T-helper 2 cell treated with Interferon-gamma antibody and Interleukin-4, amounts not matched to agents 100 ng/mL and 5 ng/mL, for 36 hours (primary cell): ENCODE measurements around the gene NCKIPSD. TPM values are rescaled to one million over a fixed set of nuclear protein-coding genes. Genes with fewer than 3 reads are reported as not detected.

Experiments used
- intact Hi-C: fragments of 100-400 bp; cut with micrococcal nuclease; formaldehyde crosslinking; loops from one replicate; pipeline ENCODE4 v1.15.1; 2023
- total RNA-seq: library from RNA; stranded (reverse); gene quantifications from 2 replicates; pipeline ENCODE4 v1.2.3, GENCODE V29; 2022

The NCKIPSD gene
- total RNA-seq, 1 donor from 2014 or later: 37.8 TPM

DNA sequence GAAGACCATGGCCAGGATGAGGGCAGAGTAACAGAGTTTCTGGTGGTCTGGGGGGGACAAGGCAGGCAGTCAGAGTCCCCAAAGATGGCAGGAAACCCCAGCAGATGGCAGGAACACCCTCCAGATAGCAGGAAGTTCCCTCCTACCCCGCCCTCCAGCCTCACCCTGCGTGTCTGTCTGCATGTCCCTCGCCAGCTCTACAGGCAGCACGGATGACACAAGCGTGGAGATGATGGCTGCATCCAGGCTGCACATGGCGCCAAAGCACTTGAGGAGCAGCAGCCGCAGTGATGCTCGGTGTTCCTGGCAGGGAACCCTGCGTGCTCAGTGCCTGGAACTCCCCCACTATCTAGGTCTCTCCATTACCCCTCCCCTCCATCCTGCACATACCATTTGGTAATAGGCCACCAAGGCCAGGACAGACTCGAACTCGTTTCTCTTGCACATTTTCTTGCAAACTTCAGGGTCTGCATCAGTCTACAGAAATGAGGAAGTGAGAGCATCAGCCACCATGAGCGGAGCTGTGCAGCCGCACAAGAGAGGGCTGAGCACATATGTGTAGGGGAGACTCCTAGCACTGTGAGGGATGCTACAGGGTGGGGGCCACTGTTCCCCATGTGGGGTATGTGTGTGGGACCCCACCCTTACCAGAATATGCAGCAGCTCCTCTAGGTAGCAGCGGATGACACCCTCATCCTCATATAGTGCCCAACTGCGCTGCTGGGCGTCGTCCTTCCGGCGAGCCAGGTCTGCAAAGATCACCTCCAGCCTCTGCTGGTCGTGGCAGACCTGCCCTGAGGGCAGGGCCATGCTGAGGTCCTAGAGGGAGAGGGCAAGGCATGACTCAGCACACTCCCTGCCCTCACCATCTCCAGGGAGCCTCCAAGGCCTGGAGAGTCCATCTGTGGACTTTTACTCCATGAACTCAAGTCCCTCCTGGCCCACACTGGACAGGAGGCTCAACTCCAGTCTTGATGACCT is 6.0 kb downstream of the NCKIPSD start:
- intact Hi-C loops: no loop called here

DNA sequence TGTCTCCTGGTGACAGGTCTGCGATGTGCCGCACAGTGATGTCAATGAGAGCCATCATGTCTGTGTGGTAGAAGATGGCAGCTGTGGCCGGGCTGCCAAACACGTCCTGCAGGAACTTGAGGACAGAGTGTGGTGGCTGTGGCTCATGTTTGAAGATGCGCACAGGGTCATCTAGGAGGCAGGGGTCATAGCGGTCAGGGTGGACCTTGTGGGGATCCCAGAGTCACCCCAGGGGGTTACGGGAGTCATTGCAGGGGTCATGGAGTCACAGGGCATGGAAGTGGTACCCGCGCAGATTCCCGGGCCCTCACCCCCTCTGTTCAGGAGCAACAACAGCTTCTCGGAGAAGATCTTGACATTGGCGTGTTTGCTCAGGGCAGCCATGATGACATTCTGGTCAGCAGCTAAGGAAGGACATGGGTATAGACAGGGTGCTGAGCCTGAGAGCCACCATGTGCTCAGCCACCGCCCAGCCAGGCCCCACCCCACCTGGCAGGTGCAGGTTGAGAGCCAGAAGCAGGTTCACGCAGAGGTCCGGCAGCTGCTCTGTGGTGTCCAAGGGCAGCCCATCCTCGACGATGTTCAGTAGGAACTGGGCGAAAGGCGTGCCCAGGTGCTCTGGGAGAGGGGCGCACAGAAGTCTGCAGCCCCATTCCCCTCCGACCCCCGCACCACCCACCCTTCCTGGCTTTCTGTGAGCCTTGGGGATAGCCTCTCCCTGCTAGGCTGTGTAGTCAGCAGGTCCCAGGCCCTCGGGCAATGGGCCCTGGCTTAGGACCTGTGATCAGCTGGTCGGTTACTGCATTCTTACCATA is 6.9 kb downstream of the NCKIPSD start:
- intact Hi-C loops: no loop called here

GRCh38 chr3:48678056-48678455 is 7.7 kb downstream of the NCKIPSD start:
- intact Hi-C loops: no loop called here

- intact Hi-C loops: no loop called here
Measured at GRCh38 chr3:48674505-48674904, 11.2 kb downstream of the NCKIPSD start.

DNA sequence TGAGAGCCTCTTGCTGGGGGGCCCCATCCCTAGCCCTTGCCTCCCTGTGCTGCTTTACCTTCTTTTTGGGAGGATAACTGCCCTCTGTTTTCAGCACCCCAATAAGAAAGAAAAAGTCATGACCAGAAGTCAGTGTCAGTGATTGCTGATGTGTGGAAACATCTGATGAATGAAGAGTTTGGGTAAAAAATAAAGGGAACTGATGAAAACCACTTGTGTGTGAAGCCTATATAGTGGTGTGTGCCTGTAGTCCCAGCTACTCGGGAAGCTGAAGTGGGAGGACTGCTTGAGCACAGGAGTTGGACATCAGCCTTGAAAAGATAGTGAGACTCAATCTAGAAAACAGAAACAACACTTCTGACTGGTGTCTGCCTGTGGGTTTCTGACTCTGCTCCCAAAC is 13.2 kb downstream of the NCKIPSD start:
- intact Hi-C loops: no loop called here

GRCh38 chr3:48664929-48665328 is 20.8 kb downstream of the NCKIPSD start:
- intact Hi-C loops: loop anchor here (2.0 kb wide), 1 partner anchor 20 kb away; the partner anchor contains the start of gene NCKIPSD

GRCh38 chr3:48664313-48664644 is 21.4 kb downstream of the NCKIPSD start:
- intact Hi-C loops: loop anchor here (2.0 kb wide), 1 partner anchor 21 kb away; the partner anchor contains the start of gene NCKIPSD

GRCh38 chr3:48663489-48664312 is 22.0 kb downstream of the NCKIPSD start:
- intact Hi-C loops: loop anchor here (2.0 kb wide), 2 partner anchors 21 to 53 kb away; partner anchors contain the start of genes IP6K2 and NCKIPSD

DNA sequence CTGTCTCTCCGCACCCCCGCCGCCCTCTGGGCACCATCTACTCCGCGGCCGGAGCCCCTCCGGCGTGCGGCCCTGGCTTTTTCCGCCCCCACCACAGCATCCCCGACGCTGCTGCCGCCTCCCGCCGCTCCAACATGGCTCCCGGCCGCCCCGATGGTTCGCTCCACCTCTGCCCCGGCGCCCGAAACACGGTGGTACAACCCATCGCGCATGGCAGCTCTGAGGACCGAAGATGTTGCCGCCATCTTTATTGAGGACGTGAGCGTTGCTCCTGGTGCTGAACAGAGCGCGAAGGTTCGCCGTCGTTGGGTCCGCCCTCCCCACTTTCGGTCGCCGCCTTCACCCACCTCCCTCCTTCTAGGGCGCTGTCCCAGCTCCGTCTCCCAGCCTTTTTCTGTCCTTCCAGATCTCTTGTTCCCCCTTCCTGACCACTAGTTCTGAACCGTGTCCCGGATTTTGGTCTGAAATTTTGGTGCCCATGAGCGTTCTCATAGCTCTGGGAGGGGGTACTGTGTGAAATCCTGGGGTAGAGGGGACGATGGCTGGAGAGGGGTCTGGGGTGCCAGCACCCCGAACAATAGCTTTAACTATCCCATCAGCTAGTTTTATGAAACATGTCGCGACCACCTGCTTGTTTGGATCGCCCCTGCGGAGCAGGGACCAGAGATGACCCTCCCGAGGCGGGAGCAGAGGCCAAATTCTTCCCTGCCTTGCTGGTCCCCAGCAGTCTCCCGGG is 22.8 kb downstream of the NCKIPSD start, which contains the start of gene CELSR3:
CELSR3 (minus strand) TSS at position 134 of the 736 bp plus-strand sequence. CDS start 252 bp downstream, outside the sequence.
- intact Hi-C loops: loop anchor here (2.0 kb wide), 1 partner anchor 54 kb away; the partner anchor contains the start of gene IP6K2

- intact Hi-C loops: loop anchor here (2.0 kb wide), 1 partner anchor 55 kb away; the partner anchor contains the start of gene IP6K2
Measured at GRCh38 chr3:48662145-48662752, 23.5 kb downstream of the NCKIPSD start.

DNA sequence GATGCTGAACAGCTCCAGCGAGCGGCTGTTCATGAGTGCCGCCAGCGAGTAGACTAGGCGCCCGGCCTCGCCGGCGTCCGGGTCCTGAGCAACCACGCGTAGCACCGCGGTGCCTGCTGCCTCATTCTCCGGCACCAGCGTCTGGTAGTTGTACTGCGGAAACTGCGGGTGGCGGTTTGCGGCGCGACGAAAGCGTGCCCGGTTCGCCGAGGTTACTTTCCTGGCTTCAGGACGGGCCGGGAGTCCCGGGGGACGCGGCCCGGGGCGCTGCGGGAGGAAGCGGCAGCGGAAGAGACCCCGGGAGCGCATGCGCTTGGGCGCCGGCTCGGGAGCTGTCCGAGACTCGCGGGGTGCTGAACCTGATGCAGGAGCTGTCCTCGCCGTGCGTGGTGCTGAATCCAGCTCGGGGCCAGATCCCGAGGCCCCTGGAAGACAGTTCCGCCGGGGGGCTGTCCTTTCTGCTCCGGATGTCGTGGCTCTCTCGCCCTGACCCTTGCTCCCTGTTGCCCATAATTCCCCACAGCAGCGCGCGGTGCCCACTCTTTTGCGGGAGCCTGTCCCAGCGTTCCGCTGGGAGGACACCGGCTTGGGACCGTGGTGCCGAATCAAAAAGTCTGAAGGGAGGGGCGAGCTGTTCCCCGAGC is 24.1 kb downstream of the NCKIPSD start:
- intact Hi-C loops: loop anchor here (2.0 kb wide), 1 partner anchor 55 kb away; the partner anchor contains the start of gene IP6K2

DNA sequence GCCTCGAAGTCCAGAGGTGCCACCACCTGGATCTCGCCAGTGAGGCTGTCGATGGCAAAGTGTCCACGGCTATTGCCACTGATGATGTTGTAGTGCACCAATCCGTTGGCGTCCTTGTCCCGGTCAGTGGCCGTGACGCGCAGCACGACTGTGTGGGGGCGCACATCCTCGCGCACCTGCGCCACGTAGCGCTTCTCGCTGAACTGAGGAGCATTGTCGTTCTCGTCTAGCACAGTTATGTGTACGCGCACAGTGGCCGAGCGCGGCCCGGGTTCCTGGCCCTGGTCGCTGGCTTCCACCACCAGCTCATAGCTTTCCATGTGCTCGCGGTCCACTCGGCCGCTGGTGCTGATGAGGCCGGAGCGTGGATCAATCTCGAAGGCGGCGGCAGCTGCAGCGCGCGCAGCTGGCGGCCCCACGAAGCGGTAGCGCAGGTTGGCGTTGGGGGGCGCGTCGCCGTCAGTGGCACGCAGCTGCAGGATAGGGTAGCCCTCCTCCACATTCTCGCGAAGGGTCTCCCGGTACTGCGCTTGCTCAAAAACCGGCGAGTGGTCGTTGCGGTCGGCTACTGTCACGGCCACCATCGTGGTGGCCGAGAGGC is 24.8 kb downstream of the NCKIPSD start:
- intact Hi-C loops: no loop called here

GRCh38 chr3:48656841-48657281 is 28.9 kb downstream of the NCKIPSD start:
- intact Hi-C loops: loop anchor here (1.0 to 5.0 kb wide), 4 partner anchors 22 to 185 kb away; partner anchors contain the start of genes PFKFB4, SLC26A6 and UQCRC1

DNA sequence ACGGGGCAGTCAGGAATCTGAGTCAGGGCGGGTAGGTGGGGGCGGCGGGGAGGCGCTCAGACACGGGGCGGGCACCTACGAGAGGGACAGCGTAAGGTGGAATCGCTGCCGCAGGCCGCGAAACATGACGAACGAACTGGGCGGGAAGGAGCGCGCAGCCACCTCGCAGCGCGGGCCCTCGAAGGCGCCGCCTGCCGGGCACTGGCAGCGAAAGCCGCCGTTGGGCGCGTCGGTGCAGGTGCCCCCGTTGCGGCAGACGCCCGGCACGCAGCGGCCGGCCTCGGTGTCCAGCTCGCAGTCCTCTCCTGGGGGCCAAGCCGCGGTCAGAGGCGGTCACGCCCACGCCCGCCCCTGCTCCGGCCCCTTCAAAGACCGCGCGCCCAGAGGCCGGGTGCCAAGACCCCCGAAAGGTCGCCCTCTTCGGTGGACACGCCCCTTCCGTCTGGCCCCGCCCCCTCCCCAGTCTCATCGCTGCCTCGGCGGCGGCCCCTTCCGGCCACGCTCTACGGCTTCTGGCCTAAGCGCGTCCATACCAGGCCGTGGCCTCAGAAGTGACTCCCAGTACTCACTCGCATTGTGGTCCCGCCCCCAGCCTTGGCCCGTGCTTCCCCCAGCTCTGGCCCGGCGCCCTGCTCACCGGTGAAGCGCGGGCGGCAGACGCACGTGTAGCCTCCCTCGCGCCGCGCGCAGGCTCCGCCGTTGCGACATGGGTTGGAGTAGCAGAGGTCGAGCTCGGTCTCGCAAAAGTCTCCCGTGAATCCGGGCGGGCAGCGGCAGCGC is 29.5 kb downstream of the NCKIPSD start:
- intact Hi-C loops: loop anchor here (1.0 to 5.0 kb wide), 4 partner anchors 21 to 184 kb away; partner anchors contain the start of genes PFKFB4, SLC26A6 and UQCRC1

- intact Hi-C loops: loop anchor here (1.0 to 5.0 kb wide), 4 partner anchors 20 to 183 kb away; partner anchors contain the start of genes PFKFB4, SLC26A6 and UQCRC1
Measured at GRCh38 chr3:48655606-48656005, 30.1 kb downstream of the NCKIPSD start.

GRCh38 chr3:48655063-48655462 is 30.7 kb downstream of the NCKIPSD start:
- intact Hi-C loops: loop anchor here (5.0 kb wide), 1 partner anchor 98 kb away; the partner anchor contains the start of gene PFKFB4
